GM12892 (cell line): Measurements from ENCODE around the gene VAMP1.

Experiments used
- POLR2A ChIP-seq: IDR thresholded peaks from 2 replicates; pipeline ENCODE4 v1.6.1; 2011; ENCODE audit warnings: low read depth, low read length, control low read depth
- POLR2AphosphoS5 ChIP-seq: IDR thresholded peaks from 2 replicates; pipeline ENCODE4 v1.6.1; 2011; ENCODE audit warnings: low read depth, low read length, control low read depth
- TAF1 ChIP-seq: IDR thresholded peaks from 2 replicates; pipeline ENCODE4 v1.6.1; 2011; ENCODE audit warnings: low read depth, mild to moderate bottlenecking, control low read depth, low read length, borderline replicate concordance

DNA sequence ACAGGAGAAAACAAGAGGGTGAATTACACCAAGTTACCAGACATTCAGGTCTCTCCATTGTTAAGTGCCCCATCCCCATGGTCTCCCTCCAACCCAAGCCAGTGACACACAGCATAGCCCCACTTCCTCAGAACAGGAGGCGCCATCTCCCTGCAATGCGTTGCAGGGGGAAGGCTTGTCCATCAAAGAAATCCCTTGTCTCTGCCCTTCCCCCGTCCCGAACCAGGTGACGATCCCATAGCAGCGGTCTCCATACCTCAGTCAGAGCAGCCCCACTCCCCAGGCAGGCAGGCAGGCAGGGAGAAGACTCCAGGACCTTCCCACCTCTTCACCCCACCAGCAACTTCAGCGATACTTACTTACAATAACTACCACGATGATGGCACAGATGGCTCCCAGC, 5.9 kb downstream of the VAMP1 start:
- TF ChIP-seq POLR2AphosphoS5 (no peak; the same call in 1 of the 2 replicates), POLR2A (no peak), TAF1 (no peak)
